HL-60 (cell line): ENCODE measurements around the gene PTPRN2.

ENCODE experiments used
- CTCF ChIP-seq: IDR thresholded peaks from one replicate; pipeline ENCODE4 v1.5.1; 2011; ENCODE audit warnings: low read length, control low read depth, inconsistent platforms; ENCODE audit not compliant: insufficient read depth
- GABPA ChIP-seq: IDR thresholded peaks from 2 replicates; pipeline ENCODE4 v1.6.1; 2012; ENCODE audit warnings: low read depth
- POLR2AphosphoS5 ChIP-seq: IDR thresholded peaks from 2 replicates; pipeline ENCODE4 v1.6.1; 2012; ENCODE audit warnings: low read depth
- REST ChIP-seq: IDR thresholded peaks from 2 replicates; pipeline ENCODE4 v1.6.1; 2012; ENCODE audit warnings: low read depth; ENCODE audit not compliant: insufficient replicate concordance
- SPI1 ChIP-seq: IDR thresholded peaks from 2 replicates; pipeline ENCODE4 v1.6.1; 2012; ENCODE audit warnings: low read depth, mild to moderate bottlenecking, borderline replicate concordance

DNA sequence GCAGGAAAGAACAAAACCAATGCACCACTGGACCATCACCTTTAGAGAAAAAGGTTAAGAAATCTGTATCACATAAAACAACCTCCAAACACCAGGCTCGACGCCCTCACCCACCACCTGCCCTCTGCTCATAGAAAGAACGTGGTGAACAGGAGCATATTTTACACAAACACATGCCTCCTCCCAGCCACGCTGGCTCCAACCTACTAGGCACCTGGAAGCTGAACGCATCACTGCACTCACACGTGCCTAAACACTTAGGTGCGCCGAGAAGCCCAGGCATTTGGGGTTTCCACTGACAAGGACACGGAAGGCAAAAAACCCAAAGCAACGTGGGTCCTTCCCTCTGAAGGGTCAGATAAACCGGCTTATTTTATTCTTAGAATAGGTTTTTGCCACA is 56.0 kb downstream of the PTPRN2 start:
- no peak for TF ChIP-seq CTCF
- no peak for TF ChIP-seq REST
- TF ChIP-seq GABPA, result no peak
- no peak for TF ChIP-seq POLR2AphosphoS5
- no peak for TF ChIP-seq SPI1
